ENCODE data around the gene PRIM2. TPM values are rescaled to one million over a fixed set of nuclear protein-coding genes. Genes with fewer than 3 reads are reported as not detected.
"Not testable (repeated sequence)": the region's sequence is repeated elsewhere in the genome, so short reads cannot be mapped to it uniquely, and the experiment has no call there.

Gene PRIM2
- total RNA-seq, 2 donors from 2014 or later = 5.3 to 5.4 TPM

DNA sequence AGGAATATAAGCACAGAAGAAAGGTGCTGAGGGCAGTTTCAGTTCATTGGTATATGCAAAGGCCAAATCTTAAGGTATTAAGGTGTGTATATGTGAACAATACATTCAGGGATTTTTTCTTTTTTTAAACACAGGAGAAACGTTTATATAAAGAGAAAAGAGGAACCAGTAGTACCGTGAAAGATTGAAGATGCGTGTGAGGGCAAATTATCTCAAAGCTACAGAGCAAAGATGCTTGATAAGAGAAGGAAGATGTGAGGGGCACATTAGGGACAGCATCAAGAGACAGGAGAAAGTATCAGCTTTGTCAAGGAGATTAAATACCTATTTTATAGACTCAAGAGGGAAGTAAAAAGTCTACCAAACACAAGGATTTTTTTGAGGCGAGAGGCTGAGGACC, 165.0 kb downstream of the PRIM2 start:
- intact Hi-C loops (cut with DNase I); H3K9me3 ChIP-seq; H3K4me1 ChIP-seq; H3K27ac ChIP-seq; DNase-seq; H3K36me3 ChIP-seq (replicated peaks in 1 of 2; ENCODE audit: insufficient read depth in 1 of 2, low read depth in 2 of 2); H3K4me3 ChIP-seq; ATAC-seq; H3K27me3 ChIP-seq: not testable (repeated sequence)
- WGBS, 2 donors = 78 to 86% methylated on average over 4 of the region's 4 CpGs

DNA sequence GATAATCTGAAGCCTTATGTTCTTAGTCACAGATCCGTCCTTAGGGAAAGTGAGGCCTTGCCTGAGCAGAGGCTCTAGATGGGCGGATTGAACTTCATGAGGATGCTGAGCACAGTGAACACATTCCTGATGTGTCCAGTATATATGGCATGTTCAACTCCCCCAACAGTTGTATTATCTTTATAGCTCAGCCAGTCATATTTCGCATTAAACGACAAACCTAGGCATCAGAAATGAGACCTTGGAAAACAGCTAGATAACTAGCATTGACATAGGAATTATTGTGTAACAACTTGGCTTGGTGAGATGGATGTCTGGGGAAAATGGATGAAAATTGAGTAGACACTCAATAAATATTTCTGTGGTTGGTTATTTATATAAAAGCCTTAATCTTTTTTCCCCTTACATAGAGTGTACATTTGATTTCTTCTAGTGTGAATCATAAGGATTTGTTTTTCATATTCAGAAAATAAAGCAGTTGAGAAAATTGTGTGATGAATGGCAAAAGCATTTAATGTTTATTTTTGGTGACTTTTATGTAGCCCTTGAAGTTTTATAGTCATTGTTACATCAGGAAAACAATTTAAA, 169.2 kb downstream of the PRIM2 start:
- H3K36me3 ChIP-seq (replicated peaks in 1 of 2; ENCODE audit: insufficient read depth in 1 of 2, low read depth in 2 of 2); H3K27ac ChIP-seq; DNase-seq; H3K27me3 ChIP-seq; intact Hi-C loops (cut with DNase I); H3K4me3 ChIP-seq; ATAC-seq; H3K4me1 ChIP-seq; H3K9me3 ChIP-seq: not testable (repeated sequence)
- WGBS, 2 donors = 83 to 91% methylated on average over 4 of the region's 4 CpGs

DNA sequence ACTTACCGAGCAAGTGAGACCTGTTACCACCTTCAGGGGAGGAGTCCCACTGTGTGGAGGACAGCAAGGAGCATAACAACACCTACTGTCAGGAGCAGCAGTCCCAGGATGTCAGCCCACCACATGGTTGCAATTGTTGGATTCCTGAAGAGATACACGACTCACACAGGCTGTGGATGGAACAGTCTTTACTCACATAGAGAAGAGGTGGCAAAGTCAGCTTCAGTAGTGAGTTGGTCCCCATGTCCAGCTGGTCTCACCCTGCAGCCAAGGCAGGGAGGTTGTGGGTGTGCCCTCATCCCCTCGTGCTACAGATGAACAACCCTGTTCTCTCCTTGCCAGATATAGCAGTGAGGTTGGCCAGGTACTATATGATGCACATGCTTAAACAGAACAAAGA, 171.1 kb downstream of the PRIM2 start:
- H3K4me3 ChIP-seq; ATAC-seq; intact Hi-C loops (cut with DNase I): not testable (repeated sequence)

DNA sequence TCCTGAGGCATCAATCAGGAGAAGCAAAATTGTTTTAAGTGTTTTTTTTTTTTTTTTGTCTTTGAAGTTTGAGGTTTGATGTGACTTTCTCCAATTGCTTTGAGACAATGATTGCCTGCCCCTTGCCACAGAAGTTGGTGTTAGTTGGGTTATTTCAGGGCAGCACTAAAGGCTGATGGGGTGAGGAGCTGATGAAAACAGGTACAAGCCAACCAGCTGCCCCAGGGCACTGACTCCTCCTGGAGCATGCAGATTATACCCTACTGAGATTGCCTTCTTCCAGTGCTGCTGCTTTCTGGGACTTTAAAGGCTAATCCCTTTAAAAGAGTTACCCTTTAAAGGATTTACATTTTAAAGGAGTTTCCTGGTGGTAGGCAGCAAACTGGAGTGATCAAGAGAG, 172.5 kb downstream of the PRIM2 start:
- DNase-seq; H3K4me1 ChIP-seq; ATAC-seq; H3K4me3 ChIP-seq; H3K9me3 ChIP-seq; H3K27ac ChIP-seq; H3K36me3 ChIP-seq (replicated peaks in 1 of 2; ENCODE audit: insufficient read depth in 1 of 2, low read depth in 2 of 2); intact Hi-C loops (cut with DNase I); H3K27me3 ChIP-seq: not testable (repeated sequence)

More for the DNA sequence above, 171.1 kb downstream of the PRIM2 start:
- H3K4me1 ChIP-seq; H3K9me3 ChIP-seq; H3K27me3 ChIP-seq; H3K36me3 ChIP-seq (replicated peaks in 1 of 2; ENCODE audit: insufficient read depth in 1 of 2, low read depth in 2 of 2); H3K27ac ChIP-seq; DNase-seq: not testable (repeated sequence)
- 77 to 81% methylated on average over 2 to 3 of the region's 3 CpGs for WGBS, 2 donors

DNA sequence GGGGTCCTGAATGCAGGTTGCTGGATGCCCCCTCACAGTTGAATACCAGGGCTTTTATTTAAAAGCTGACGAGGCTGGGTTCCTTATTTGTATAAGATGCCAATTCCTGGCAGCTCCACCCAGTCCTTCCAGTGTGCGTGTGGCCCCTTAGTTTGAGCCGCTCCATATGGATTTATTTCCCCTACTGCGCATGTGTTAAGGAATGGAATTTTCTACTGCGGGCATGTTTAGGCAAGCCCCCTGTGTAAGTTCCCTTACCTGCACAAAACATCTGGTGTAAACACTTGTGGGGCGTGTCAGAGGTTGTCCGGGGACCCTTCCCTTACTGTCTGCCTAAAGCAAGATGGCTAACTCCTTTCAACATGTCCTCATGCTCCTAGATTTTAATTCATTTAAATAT, 174.4 kb downstream of the PRIM2 start:
- H3K4me3 ChIP-seq; H3K9me3 ChIP-seq; H3K27ac ChIP-seq; intact Hi-C loops (cut with DNase I); DNase-seq; ATAC-seq; H3K4me1 ChIP-seq; H3K36me3 ChIP-seq (replicated peaks in 1 of 2; ENCODE audit: insufficient read depth in 1 of 2, low read depth in 2 of 2); H3K27me3 ChIP-seq: not testable (repeated sequence)
- WGBS, 2 donors = 96% methylated on average over 7 of the region's 7 CpGs

DNA sequence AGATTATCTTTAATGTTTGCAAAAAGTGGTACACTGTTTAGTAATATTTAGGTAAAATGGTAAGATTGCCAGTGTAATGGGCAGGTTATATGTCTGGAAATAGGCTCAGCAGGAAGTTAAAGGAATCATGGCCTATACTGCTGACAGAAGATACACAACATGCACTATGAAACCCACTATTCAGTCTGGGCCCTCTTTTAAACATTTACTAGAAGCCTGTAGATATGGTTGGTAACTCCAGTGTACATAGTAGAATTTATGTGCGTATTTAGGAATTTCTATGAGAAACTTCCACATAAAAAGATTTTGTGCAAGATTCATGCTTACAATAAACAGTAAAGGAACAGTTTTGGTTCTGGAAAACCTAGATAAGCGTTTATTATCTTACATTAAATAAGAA, 178.8 kb downstream of the PRIM2 start:
- ATAC-seq; H3K4me3 ChIP-seq; H3K4me1 ChIP-seq; H3K27me3 ChIP-seq; H3K27ac ChIP-seq; H3K9me3 ChIP-seq; H3K36me3 ChIP-seq (replicated peaks in 1 of 2; ENCODE audit: insufficient read depth in 1 of 2, low read depth in 2 of 2); intact Hi-C loops (cut with DNase I); DNase-seq: not testable (repeated sequence)
- WGBS, 2 donors = 94% methylated on average over 2 of the region's 2 CpGs

DNA sequence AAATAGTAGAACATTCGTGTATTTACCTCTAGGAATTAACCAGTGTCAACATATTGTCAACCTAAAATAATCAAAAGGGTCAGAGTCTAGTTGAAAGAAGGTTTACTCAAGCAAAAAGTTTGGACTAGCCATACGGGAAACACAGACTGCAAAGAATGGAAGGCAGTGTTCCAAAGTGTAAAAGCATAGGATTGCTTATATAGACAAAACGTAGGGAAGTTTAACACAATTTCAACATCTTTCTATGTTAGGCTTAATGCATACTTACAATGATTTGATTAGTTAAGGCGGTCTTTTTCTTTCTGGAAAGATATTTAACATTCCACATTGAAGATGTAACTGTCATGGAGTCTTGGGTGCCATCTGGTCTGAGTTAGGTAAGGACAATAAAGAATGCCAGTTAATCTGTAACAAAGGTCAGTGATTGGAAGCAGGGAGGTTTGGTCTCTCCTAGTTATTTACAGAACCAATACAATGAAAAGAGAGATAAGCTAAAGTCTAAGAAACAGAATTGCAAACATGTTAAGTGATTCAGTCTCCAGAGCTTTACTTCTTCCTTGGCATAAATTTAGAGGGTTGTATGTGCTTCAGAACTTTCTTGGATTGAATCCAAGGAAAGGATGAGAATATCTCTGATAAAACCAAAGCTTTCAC, 183.1 kb downstream of the PRIM2 start:
- ATAC-seq; H3K36me3 ChIP-seq (replicated peaks in 1 of 2; ENCODE audit: insufficient read depth in 1 of 2, low read depth in 2 of 2); H3K4me1 ChIP-seq; H3K9me3 ChIP-seq; H3K27me3 ChIP-seq; intact Hi-C loops (cut with DNase I); H3K27ac ChIP-seq; DNase-seq; H3K4me3 ChIP-seq: not testable (repeated sequence)
- WGBS, 2 donors = 41 to 54% methylated on average over 4 of the region's 4 CpGs

DNA sequence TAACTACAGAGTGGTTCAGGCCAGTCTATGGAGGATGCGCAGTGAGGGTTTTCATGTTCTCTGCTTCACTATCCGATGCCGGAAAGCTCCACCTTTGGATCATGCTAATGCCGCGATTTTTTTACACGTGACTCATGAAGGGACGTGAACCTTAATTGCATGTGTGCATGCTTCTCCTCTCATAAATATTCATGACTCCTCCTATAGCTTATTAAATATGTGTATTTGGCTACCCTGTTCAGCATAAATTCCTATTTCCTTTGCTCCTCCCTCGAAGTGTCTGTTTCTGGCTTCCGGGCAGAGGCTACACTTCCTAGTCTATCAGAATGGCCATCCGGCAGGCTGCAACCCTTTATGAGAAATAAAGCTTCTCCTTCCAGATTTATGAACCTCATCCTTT, 185.0 kb downstream of the PRIM2 start:
- H3K27me3 ChIP-seq; H3K4me3 ChIP-seq; H3K27ac ChIP-seq; intact Hi-C loops (cut with DNase I); H3K36me3 ChIP-seq (replicated peaks in 1 of 2; ENCODE audit: insufficient read depth in 1 of 2, low read depth in 2 of 2); H3K9me3 ChIP-seq; ATAC-seq; DNase-seq; H3K4me1 ChIP-seq: not testable (repeated sequence)
- 93 to 99% methylated on average over 10 of the region's 10 CpGs for WGBS, 2 donors

DNA sequence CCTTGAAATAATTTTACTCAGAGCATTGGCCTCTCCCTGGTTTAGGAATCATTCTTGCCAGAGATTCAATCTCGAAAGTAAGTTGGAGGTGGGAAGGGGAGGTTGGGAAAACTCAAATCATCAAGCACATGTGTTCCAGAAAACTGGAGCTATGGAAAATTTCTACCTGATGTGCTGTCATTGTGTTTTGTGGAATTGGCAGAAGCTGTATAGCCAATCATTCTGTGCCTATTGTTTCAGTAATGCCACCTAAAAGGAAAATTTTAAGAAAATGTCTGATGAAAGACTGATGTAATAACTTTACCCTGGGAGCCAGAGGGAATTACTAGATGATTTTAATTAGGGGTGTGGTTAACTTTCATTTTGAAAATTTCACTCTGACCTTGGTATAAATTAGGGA, 187.8 kb downstream of the PRIM2 start:
- H3K4me1 ChIP-seq; H3K27me3 ChIP-seq; DNase-seq; H3K36me3 ChIP-seq (replicated peaks in 1 of 2; ENCODE audit: insufficient read depth in 1 of 2, low read depth in 2 of 2); H3K4me3 ChIP-seq; H3K27ac ChIP-seq; intact Hi-C loops (cut with DNase I); H3K9me3 ChIP-seq; ATAC-seq: not testable (repeated sequence)
- 62 to 80% methylated on average over 1 of the region's 1 CpG for WGBS, 2 donors

DNA sequence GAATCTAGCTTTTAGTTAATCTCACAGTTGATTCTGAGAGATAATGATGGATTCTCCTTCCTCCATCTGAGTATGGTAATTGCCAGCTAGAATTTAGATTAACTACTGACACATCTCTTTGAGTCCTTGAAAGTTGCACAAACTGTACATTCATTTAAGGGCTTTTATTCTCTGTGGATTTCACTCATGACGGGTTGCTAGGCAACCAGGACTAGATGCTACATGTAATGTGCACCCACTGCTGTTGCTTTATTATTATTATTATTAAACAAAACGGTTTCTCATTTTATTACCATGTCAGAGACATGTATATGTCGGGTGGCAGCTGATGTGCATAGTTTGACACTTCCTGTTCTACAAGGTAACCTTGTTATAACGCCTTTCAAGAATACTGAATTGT, 193.0 kb downstream of the PRIM2 start:
- H3K27ac ChIP-seq; H3K27me3 ChIP-seq; ATAC-seq; H3K4me3 ChIP-seq; intact Hi-C loops (cut with DNase I); H3K4me1 ChIP-seq; H3K36me3 ChIP-seq (replicated peaks in 1 of 2; ENCODE audit: insufficient read depth in 1 of 2, low read depth in 2 of 2); H3K9me3 ChIP-seq; DNase-seq: not testable (repeated sequence)
- WGBS, 2 donors = 84 to 87% methylated on average over 4 of the region's 4 CpGs

DNA sequence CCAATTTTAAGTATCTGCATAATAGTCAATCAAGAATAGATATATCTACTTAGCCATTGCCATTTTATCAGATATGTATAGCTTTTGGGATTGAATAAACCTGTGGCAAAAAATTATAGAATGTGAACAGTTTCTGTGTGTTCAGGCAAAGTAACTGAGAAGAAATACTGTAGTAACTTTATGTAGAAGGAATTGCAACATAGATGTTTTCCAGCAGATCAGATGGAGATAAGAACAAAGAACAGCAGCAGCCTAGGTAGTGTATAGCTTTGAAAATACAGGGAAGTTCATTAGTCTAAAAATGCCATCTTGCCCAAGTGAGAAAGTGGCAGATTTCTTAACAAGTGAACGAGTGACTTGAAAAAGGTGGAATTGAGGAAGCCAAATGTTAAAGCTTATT, 197.7 kb downstream of the PRIM2 start:
- 85 to 87% methylated on average over 1 of the region's 1 CpG for WGBS, 2 donors

DNA sequence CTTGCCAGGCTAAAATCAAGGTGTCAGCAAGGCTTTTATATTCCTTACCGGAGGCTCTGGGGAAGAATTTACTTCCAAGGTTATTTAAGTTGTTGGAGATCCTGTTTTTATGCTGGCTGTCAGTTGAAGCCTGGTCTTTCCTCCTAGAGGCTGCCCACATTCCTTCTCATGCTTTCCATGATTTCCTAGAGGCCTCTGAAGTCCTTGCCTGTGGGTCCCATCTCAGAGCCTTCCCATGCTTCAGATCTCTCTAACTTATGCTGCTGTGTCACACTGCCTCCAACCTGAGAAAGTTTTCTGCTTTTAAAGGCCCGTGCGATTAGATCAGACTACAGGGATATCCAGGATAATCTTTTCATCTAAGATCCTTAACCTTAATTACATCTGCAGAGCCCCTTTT, 198.4 kb downstream of the PRIM2 start:
- H3K4me3 ChIP-seq; ATAC-seq; H3K27ac ChIP-seq; intact Hi-C loops (cut with DNase I); H3K9me3 ChIP-seq; H3K36me3 ChIP-seq (replicated peaks in 1 of 2; ENCODE audit: insufficient read depth in 1 of 2, low read depth in 2 of 2); DNase-seq; H3K27me3 ChIP-seq; H3K4me1 ChIP-seq: not testable (repeated sequence)
- 95 to 100% methylated on average over 1 of the region's 3 CpGs for WGBS, 2 donors

More for the DNA sequence above, 197.7 kb downstream of the PRIM2 start:
- H3K9me3 ChIP-seq; intact Hi-C loops (cut with DNase I); H3K27ac ChIP-seq; ATAC-seq; H3K27me3 ChIP-seq; H3K4me3 ChIP-seq; DNase-seq; H3K4me1 ChIP-seq; H3K36me3 ChIP-seq (replicated peaks in 1 of 2; ENCODE audit: insufficient read depth in 1 of 2, low read depth in 2 of 2): not testable (repeated sequence)
